Neural cell (in vitro differentiated cells): ENCODE results near the gene BAG5. TPM values are rescaled to one million over a fixed set of nuclear protein-coding genes. Genes with fewer than 3 reads are reported as not detected.

ENCODE experiments used
- H2AFZ ChIP-seq: fragments of 200-600, 300-800 bp; sonication (generic), shearing (Covaris generic); 2 replicates; pipeline ENCODE4 v1.6.0; 2014; ENCODE audit warnings: low read depth, mild to moderate bottlenecking, antibody characterized with exemption, low read length, moderate library complexity
- H3F3A ChIP-seq: fragments of 200-600 bp; shearing (Covaris generic); 2 replicates; pipeline ENCODE4 v1.6.1; 2016; ENCODE audit warnings: mild to moderate bottlenecking, moderate library complexity, mixed read lengths, antibody characterized with exemption, low read length; ENCODE audit not compliant: insufficient read depth, poor library complexity, severe bottlenecking
- H3K27ac ChIP-seq: fragments of 200-600, 300-800 bp; sonication (generic), shearing (Covaris generic); 2 replicates; pipeline ENCODE4 v1.5.1; 2014; ENCODE audit warnings: mild to moderate bottlenecking, low read length, moderate library complexity
- H3K27me3 ChIP-seq: fragments of 300-800, 200-600 bp; sonication (generic), shearing (Covaris generic); 2 replicates; pipeline ENCODE4 v1.6.0; 2014; ENCODE audit warnings: mild to moderate bottlenecking, low read depth, low read length, moderate library complexity; ENCODE audit not compliant: insufficient read depth
- H3K36me3 ChIP-seq: fragments of 300-800, 200-600 bp; sonication (generic), shearing (Covaris generic); 2 replicates; pipeline ENCODE4 v1.5.1; 2014; ENCODE audit warnings: mild to moderate bottlenecking, antibody characterized with exemption, low read length, moderate library complexity; ENCODE audit not compliant: insufficient read depth
- H3K4me2 ChIP-seq: fragments of 300-800, 200-600 bp; sonication (generic), shearing (Covaris generic); 2 replicates; pipeline ENCODE4 v1.6.0; 2014; ENCODE audit warnings: mild to moderate bottlenecking, low read length
- H3K4me3 ChIP-seq: fragments of 300-800, 200-600 bp; sonication (generic), shearing (Covaris generic); 2 replicates; pipeline ENCODE4 v1.5.1; 2014; ENCODE audit warnings: mild to moderate bottlenecking, low read length, moderate library complexity
- H3K79me2 ChIP-seq: fragments of 200-600 bp; shearing (Covaris generic); replicated peaks from 2 replicates; pipeline ENCODE4 v1.6.0; 2014; ENCODE audit warnings: mild to moderate bottlenecking, low read length, moderate library complexity; ENCODE audit not compliant: insufficient read depth
- H3K9ac ChIP-seq: fragments of 300-800, 200-600 bp; sonication (generic), shearing (Covaris generic); 2 replicates; pipeline ENCODE4 v1.6.1; 2016; ENCODE audit warnings: mild to moderate bottlenecking, low read length, mixed read lengths
- H3K9me2 ChIP-seq: fragments of 200-600 bp; shearing (Covaris generic); 2 replicates; pipeline ENCODE4 v1.6.1; 2016; ENCODE audit warnings: mild to moderate bottlenecking, low read length, mixed read lengths; ENCODE audit not compliant: insufficient read depth
- H3K9me3 ChIP-seq: fragments of 200-600, 300-800 bp; sonication (generic), shearing (Covaris generic); 2 replicates; pipeline ENCODE4 v1.6.1; 2016; ENCODE audit warnings: mild to moderate bottlenecking, mixed run types, low read length, moderate library complexity, mixed read lengths
- H4K20me1 ChIP-seq: fragments of 200-600 bp; shearing (Covaris generic); 2 replicates; pipeline ENCODE4 v1.6.1; 2016; ENCODE audit warnings: mild to moderate bottlenecking, mixed run types; ENCODE audit not compliant: insufficient read depth
- CTCF ChIP-seq: fragments of 450-650 bp; IDR thresholded peaks from 2 replicates; pipeline ENCODE4 v1.5.1; 2014; ENCODE audit warnings: antibody characterized with exemption, mild to moderate bottlenecking, moderate library complexity; ENCODE audit not compliant: poor library complexity, severe bottlenecking
- EP300 ChIP-seq: fragments of 450-650 bp; conservative IDR thresholded peaks from 2 replicates; pipeline ENCODE4 v1.6.1; 2014; ENCODE audit warnings: antibody characterized with exemption, mild to moderate bottlenecking, moderate library complexity; ENCODE audit not compliant: poor library complexity, severe bottlenecking
- EZH2 ChIP-seq: fragments of 200-600, 300-800 bp; shearing (Covaris generic), sonication (generic); IDR thresholded peaks from 2 replicates; pipeline ENCODE4 v1.6.1; 2014; ENCODE audit warnings: antibody characterized with exemption, low read length, borderline replicate concordance, mild to moderate bottlenecking; ENCODE audit not compliant: insufficient read depth, poor library complexity, severe bottlenecking
- MXI1 ChIP-seq: fragments of 450-650 bp; conservative IDR thresholded peaks from 2 replicates; pipeline ENCODE4 v1.6.1; 2014; ENCODE audit warnings: antibody characterized with exemption, mild to moderate bottlenecking; ENCODE audit not compliant: poor library complexity, severe bottlenecking
- POLR2AphosphoS5 ChIP-seq: IDR thresholded peaks from 2 replicates; pipeline ENCODE4 v1.6.1; 2012
- RAD21 ChIP-seq: fragments of 450-650 bp; conservative IDR thresholded peaks from 2 replicates; pipeline ENCODE4 v1.6.1; 2014; ENCODE audit warnings: antibody characterized with exemption, mild to moderate bottlenecking, moderate library complexity
- SMC3 ChIP-seq: fragments of 450-650 bp; conservative IDR thresholded peaks from 2 replicates; pipeline ENCODE4 v1.6.1; 2014; ENCODE audit warnings: antibody characterized with exemption, mild to moderate bottlenecking, moderate library complexity; ENCODE audit not compliant: poor library complexity
- TAF1 ChIP-seq: IDR thresholded peaks from 2 replicates; pipeline ENCODE4 v1.6.1; 2012; ENCODE audit warnings: low read depth
- polyA minus RNA-seq: library from RNA; depleted of rRNA, polyadenylated mRNA; stranded (reverse); fragments of >200 nt; gene quantifications from 2 replicates; pipeline ENCODE4 v1.2.3, GENCODE V29; 2014
- polyA plus RNA-seq: library from polyadenylated mRNA; depleted of rRNA; stranded (reverse); fragments of >200 nt; gene quantifications from 2 replicates; pipeline ENCODE4 v1.2.3, GENCODE V29; 2014
- TF ChIP-seq, protein P1 (sequence below): IDR thresholded peaks from 2 replicates; pipeline ENCODE4 v1.6.1; 2012; ENCODE audit warnings: borderline replicate concordance

Gene BAG5, protein sequence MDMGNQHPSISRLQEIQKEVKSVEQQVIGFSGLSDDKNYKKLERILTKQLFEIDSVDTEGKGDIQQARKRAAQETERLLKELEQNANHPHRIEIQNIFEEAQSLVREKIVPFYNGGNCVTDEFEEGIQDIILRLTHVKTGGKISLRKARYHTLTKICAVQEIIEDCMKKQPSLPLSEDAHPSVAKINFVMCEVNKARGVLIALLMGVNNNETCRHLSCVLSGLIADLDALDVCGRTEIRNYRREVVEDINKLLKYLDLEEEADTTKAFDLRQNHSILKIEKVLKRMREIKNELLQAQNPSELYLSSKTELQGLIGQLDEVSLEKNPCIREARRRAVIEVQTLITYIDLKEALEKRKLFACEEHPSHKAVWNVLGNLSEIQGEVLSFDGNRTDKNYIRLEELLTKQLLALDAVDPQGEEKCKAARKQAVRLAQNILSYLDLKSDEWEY
- 25.5 and 27.2 TPM in 2 replicates for polyA plus RNA-seq
- polyA minus RNA-seq, result 53.6 and 58.3 TPM in 2 replicates

DNA sequence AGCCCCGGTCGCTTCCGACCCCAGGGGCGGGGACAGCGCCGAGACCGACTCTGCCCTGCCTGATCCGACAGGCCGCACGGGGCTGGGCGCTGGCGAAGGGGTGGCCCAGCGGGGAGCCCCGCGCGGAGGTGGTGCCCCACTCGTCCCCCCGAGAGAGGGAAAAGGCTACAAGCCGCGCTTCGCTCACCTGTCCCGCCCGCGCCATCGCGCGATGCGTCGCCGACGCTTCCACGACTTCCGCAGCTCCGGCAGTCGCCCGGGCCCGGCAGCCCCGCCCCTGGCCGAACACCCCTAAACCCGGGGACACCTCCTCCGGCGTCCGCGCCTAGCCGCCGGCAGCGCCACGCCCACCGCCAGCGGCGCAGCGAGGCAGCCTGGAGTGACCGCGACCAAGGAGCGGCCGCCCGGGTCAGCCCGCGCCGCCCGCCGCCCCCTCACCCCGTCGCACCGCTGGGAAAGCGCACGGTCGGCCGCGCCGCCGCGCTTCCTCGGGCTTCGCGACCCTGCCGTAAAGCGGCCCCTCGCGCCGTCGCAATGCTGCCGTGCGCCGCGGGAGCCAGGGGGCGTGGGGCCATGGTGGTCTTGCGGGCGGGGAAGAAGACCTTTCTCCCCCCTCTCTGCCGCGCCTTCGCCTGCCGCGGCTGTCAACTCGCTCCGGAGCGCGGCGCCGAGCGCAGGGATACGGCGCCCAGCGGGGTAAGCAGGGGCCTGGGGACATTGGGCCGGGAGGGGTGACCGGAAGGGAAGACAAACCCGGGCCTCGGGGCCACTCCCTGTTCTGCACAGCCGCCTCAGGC lies at the start of gene BAG5, which contains the start of gene COA8:
TSS of gene BAG5 (minus strand) at position 229 of the 797 bp plus-strand sequence. CDS start 1,493 bp downstream, outside the sequence.
TSS of gene COA8 (plus strand) at position 532 of the 797 bp plus-strand sequence. CDS start at position 574, 42 bp downstream.
- no peaks in the 10 kb centered on the region for H3F3A ChIP-seq
- peaks cover 87% of the 10 kb centered on the region for H3K79me2 ChIP-seq
- no peaks in the 10 kb centered on the region for H3K9me3 ChIP-seq
- peak within 1 kb of the TSS; percentile 94 for H3K9ac ChIP-seq
- H4K20me1 ChIP-seq, result no peaks in the 10 kb centered on the region
- peak within 1 kb of the TSS; percentile 100 for H3K4me3 ChIP-seq
- peaks cover 6% of the 10 kb centered on the region for H3K36me3 ChIP-seq
- peak; percentile 77 for TF ChIP-seq EP300
- TF ChIP-seq CTCF, result no peak
- TF ChIP-seq SMC3, result peak; percentile 42
- TF ChIP-seq TAF1, result peak; percentile 82
- peak; percentile 89 for TF ChIP-seq MXI1
- TF ChIP-seq, protein P1, sequence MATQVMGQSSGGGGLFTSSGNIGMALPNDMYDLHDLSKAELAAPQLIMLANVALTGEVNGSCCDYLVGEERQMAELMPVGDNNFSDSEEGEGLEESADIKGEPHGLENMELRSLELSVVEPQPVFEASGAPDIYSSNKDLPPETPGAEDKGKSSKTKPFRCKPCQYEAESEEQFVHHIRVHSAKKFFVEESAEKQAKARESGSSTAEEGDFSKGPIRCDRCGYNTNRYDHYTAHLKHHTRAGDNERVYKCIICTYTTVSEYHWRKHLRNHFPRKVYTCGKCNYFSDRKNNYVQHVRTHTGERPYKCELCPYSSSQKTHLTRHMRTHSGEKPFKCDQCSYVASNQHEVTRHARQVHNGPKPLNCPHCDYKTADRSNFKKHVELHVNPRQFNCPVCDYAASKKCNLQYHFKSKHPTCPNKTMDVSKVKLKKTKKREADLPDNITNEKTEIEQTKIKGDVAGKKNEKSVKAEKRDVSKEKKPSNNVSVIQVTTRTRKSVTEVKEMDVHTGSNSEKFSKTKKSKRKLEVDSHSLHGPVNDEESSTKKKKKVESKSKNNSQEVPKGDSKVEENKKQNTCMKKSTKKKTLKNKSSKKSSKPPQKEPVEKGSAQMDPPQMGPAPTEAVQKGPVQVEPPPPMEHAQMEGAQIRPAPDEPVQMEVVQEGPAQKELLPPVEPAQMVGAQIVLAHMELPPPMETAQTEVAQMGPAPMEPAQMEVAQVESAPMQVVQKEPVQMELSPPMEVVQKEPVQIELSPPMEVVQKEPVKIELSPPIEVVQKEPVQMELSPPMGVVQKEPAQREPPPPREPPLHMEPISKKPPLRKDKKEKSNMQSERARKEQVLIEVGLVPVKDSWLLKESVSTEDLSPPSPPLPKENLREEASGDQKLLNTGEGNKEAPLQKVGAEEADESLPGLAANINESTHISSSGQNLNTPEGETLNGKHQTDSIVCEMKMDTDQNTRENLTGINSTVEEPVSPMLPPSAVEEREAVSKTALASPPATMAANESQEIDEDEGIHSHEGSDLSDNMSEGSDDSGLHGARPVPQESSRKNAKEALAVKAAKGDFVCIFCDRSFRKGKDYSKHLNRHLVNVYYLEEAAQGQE, result peak; percentile 59
- TF ChIP-seq POLR2AphosphoS5, result peak; percentile 81
- no peak for TF ChIP-seq EZH2
- TF ChIP-seq RAD21, result peak; percentile 19
- H2AFZ ChIP-seq, result peak within 1 kb of the TSS; percentile 60
- peak within 1 kb of the TSS; percentile 92 for H3K27ac ChIP-seq
- H3K9me2 ChIP-seq, result no peaks in the 10 kb centered on the region
- H3K4me2 ChIP-seq, result peak within 1 kb of the TSS; percentile 98
- H3K27me3 ChIP-seq, result no peaks in the 10 kb centered on the region

DNA sequence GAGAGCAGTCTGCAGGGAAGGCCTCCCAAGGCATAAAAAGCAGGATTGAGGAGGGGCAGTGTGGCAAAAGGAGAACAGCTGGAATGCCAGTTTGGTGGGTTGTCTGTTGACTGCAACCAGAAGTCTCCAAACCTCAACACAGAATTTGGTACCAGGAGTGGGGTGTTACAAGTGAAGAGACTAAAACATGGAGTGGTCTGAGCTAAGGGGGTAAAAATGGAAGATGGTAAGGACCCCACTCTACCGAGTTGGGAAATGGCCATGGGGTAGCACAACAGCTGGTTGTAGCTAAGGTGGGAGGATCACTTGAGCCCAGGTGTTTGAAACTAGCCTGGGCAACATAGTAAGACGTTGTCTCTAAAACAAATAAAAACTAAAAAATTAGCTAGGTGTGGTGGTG lies 48.8 kb upstream of the BAG5 start:
- TF ChIP-seq TAF1 (no peak), RAD21 (no peak), POLR2AphosphoS5 (no peak), CTCF (no peak), MXI1 (no peak), SMC3 (no peak), EP300 (no peak), EZH2 (no peak)
- TF ChIP-seq, protein P1, result no peak

More for the DNA sequence above, 48.8 kb upstream of the BAG5 start:
- no peaks in the 10 kb centered on the region for H3F3A ChIP-seq
- no peak overlapping the region for H2AFZ ChIP-seq
- H3K27ac ChIP-seq, result no peak overlapping the region
- H3K9me2 ChIP-seq, result no peaks in the 10 kb centered on the region
- H3K27me3 ChIP-seq, result no peaks in the 10 kb centered on the region
- H3K36me3 ChIP-seq, result no peaks in the 10 kb centered on the region
- H4K20me1 ChIP-seq, result no peaks in the 10 kb centered on the region
- H3K9ac ChIP-seq, result no peak overlapping the region
- no peaks in the 10 kb centered on the region for H3K79me2 ChIP-seq
- no peak overlapping the region for H3K4me2 ChIP-seq
- no peaks in the 10 kb centered on the region for H3K9me3 ChIP-seq
- H3K4me3 ChIP-seq, result no peak overlapping the region
